GM12873 (cell line): ENCODE data around the gene HOXC9.

Experiments
- CTCF ChIP-seq: IDR thresholded peaks from 2 replicates; pipeline ENCODE4 v1.5.1; 2012; ENCODE audit warnings: low read depth, mild to moderate bottlenecking, moderate library complexity, low read length, control low read depth; ENCODE audit not compliant: insufficient read depth; ENCODE audit errors: missing control alignments

HOXC9 gene

GRCh38 chr12:54038284-54038870 is 38.4 kb downstream of the HOXC9 start:
- TF ChIP-seq CTCF: no peak

- TF ChIP-seq CTCF: no peak
These were observed 39.0 kb downstream of the HOXC9 start for GRCh38 chr12:54038871-54039414.

- no peak for TF ChIP-seq CTCF
These were observed 39.6 kb downstream of the HOXC9 start for GRCh38 chr12:54039417-54040147.

DNA sequence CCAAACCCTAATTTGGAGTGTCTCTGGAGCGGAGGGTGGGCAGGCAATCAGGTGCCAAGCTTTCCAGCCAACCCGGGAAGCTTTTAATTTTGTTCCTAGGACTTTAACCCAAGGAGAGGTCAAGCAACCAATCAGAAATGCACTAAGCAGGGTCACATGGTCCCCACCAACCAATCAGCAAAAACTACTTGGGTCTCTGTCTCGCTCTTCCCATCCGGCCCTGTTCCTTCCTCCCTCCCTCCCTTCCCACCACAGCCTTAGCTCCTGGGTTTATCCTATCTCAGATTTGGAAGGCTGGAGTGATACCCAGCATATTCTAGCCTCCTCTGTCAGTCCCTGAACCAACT is 40.2 kb downstream of the HOXC9 start:
- no peak for TF ChIP-seq CTCF

GRCh38 chr12:54040648-54041047 is 40.7 kb downstream of the HOXC9 start:
- TF ChIP-seq CTCF: no peak

- no peak for TF ChIP-seq CTCF
These were observed 41.2 kb downstream of the HOXC9 start for GRCh38 chr12:54041097-54041690.
